ENCODE results near the gene UBE2O.

UBE2O gene

DNA sequence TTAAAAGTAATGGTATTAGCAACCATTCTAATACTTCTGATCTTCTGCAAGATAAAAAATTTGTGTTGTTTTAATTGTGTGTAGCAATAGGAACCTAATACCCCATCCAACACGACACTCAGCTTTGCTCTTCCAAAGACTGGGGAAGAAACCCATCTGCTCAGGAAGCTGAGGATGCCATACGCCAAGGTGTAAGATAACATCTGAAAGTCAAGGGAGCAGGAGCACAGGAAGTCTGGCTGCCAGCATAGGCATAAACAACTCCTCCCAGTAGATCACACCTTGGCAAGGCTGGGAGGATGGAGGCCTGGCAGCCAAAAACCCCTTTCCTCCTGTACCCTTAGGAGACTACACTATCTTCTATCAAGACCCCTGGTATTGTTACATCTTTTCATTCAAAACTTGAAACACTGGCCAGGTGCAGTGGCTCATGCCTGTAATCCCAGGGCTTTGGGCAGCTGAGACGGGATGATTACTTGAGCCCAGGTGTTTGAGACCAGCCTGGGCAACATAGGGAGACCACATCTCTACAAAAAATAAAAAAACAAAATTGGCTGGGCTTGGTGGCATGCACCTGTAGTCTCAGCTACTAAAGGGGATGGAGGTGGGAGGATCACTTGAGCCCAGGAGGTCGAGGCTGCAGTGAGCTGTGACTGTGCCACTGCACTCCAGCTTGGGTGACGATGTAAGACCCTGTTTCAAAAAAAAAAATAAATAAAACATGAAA is 74.2 kb downstream of the UBE2O start:
- no peaks in the 10 kb centered on the region for H3K36me3 ChIP-seq (replicated peaks; ENCODE audit: insufficient read depth, low read length)
- no peak overlapping the region for H3K4me2 ChIP-seq (ENCODE audit: low read depth, low read length)
- no peaks in the 10 kb centered on the region for H4K20me1 ChIP-seq (ENCODE audit: insufficient read depth, low read length)
- no peaks in the 10 kb centered on the region for H3K79me2 ChIP-seq (ENCODE audit: low read length)
- H3K27me3 ChIP-seq (replicated peaks; ENCODE audit: insufficient read depth, low read length): peaks cover 10% of the 10 kb centered on the region
- H3K9ac ChIP-seq (ENCODE audit: low read length): no peak overlapping the region
- TF ChIP-seq EZH2phosphoT487 (IDR thresholded peaks at IDR 0.05; ENCODE audit: low read length) (no peak), EZH2 (optimal IDR thresholded peaks at IDR 0.05; ENCODE audit: low read depth, low read length) (no peak)
- TF ChIP-seq, protein P1, sequence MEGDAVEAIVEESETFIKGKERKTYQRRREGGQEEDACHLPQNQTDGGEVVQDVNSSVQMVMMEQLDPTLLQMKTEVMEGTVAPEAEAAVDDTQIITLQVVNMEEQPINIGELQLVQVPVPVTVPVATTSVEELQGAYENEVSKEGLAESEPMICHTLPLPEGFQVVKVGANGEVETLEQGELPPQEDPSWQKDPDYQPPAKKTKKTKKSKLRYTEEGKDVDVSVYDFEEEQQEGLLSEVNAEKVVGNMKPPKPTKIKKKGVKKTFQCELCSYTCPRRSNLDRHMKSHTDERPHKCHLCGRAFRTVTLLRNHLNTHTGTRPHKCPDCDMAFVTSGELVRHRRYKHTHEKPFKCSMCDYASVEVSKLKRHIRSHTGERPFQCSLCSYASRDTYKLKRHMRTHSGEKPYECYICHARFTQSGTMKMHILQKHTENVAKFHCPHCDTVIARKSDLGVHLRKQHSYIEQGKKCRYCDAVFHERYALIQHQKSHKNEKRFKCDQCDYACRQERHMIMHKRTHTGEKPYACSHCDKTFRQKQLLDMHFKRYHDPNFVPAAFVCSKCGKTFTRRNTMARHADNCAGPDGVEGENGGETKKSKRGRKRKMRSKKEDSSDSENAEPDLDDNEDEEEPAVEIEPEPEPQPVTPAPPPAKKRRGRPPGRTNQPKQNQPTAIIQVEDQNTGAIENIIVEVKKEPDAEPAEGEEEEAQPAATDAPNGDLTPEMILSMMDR (IDR thresholded peaks at IDR 0.05; ENCODE audit: low read length): no peak
- no peak overlapping the region for H2AFZ ChIP-seq (ENCODE audit: low read length)
- H3K9me2 ChIP-seq (replicated peaks; ENCODE audit: insufficient read depth, low read length): no peaks in the 10 kb centered on the region
- no peak for DNase-seq
- peaks cover 3% of the 10 kb centered on the region for H3F3A ChIP-seq (ENCODE audit: insufficient read depth, low read length)
- no peaks in the 10 kb centered on the region for H3K9me3 ChIP-seq (replicated peaks; ENCODE audit: insufficient read depth, low read length)
- H3K4me3 ChIP-seq (ENCODE audit: low read length): no peak overlapping the region
- no peak overlapping the region for H3K27ac ChIP-seq (ENCODE audit: low read length)
- no peaks in the 10 kb centered on the region for H3K4me1 ChIP-seq (ENCODE audit: low read length)

DNA sequence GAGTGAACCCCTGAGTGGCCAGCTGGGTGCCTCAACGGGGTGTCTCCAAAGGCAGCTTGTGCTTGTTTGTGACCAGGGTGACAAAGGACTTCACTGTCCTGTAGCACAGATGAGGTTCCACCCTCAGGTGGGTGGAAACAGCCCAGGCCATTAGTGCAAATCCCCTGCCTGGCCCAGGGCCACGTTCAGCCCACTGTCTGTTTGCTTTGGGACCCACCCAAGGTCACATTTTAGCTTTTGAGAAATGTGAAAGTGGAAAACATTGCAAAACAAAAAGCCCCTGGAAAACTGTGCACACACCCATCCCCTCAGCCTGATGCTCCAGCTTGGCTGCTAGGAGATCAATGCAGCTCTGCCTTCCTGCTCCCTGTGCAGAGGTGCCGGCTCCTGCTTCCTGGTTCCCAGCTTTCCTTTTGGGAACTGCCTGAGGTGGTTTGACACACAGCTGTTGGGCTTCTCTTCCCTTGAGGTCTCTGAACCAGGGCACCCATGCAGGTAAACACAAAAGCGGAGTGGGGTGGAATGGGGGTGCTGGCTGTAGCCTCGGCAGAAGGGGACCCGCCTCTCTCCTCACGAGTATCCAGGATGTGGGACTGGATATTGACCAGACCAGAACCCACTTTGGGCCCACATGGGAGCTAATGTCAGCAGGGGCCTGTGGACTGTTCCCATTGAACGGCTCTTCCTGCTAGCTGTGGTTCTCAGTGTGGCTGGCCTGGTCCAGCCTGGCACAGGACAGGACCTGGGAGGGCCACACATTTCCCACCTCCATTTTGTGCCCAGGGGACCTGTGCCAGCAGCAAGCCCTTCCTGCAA is 76.4 kb downstream of the UBE2O start:
- no peaks in the 10 kb centered on the region for H3K9me2 ChIP-seq (replicated peaks; ENCODE audit: insufficient read depth, low read length)
- no peaks in the 10 kb centered on the region for H4K20me1 ChIP-seq (ENCODE audit: insufficient read depth, low read length)
- H3K9me3 ChIP-seq (replicated peaks; ENCODE audit: insufficient read depth, low read length): no peaks in the 10 kb centered on the region
- no peaks in the 10 kb centered on the region for H3K4me1 ChIP-seq (ENCODE audit: low read length)
- no peaks in the 10 kb centered on the region for H3F3A ChIP-seq (ENCODE audit: insufficient read depth, low read length)
- no peak overlapping the region for H3K9ac ChIP-seq (ENCODE audit: low read length)
- no peak overlapping the region for H3K4me2 ChIP-seq (ENCODE audit: low read depth, low read length)
- H3K79me2 ChIP-seq (ENCODE audit: low read length): no peaks in the 10 kb centered on the region
- H3K36me3 ChIP-seq (replicated peaks; ENCODE audit: insufficient read depth, low read length): no peaks in the 10 kb centered on the region
- H2AFZ ChIP-seq (ENCODE audit: low read length): no peak overlapping the region
- TF ChIP-seq EZH2phosphoT487 (IDR thresholded peaks at IDR 0.05; ENCODE audit: low read length) (no peak), EZH2 (optimal IDR thresholded peaks at IDR 0.05; ENCODE audit: low read depth, low read length) (no peak)
- TF ChIP-seq, protein P1 (IDR thresholded peaks at IDR 0.05; ENCODE audit: low read length): no peak
- no peak for DNase-seq
- H3K4me3 ChIP-seq (ENCODE audit: low read length): no peak overlapping the region
- H3K27me3 ChIP-seq (replicated peaks; ENCODE audit: insufficient read depth, low read length): peaks cover 3% of the 10 kb centered on the region; the same call in 1 of the 2 replicates
- no peak overlapping the region for H3K27ac ChIP-seq (ENCODE audit: low read length)

DNA sequence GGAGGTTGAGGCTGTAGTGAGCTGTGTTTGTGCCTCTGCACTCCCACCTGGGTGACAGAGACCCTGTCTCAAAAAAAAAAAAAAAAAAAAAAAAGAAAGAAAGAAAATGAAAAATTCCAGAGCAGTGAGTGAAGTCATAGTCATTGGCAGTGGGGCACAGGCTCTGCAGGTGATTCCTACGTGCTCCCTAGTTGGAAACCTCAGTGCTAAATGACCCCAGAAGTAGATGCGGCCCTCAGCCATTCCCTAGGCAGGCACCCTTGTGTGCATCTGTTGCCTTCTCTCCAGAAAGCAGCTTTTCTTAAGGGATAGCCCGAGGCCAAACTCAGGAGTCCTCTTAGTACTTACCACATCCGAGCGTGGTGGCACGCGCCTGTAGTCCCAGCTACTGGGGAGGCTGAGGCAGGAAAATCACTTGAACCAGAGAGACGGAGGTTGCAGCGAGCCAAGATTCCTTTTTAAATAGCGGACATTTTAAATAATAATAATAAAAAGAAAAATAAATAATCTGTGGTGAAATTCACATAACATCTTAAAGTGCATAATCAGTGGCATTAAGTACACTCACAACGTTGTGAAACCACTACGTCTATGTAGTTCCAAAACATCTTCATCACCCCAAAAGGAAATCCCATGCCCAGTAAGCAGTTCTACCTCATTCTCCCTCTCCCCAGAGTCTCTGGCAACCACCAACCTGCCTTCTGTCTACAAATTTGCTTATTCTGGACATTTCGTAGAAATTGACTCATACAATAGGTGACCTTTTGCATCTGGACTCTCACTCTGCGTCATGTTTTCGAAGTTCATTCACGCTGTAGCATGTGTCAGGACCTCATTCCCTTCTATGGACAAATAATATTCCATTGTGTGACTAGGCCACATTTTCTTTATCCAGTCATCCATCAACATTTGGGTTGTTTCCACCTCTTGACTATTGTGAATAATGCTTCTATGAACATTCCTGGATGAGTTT is 81.0 kb downstream of the UBE2O start:
- Histone ChIP-seq H3K4me1 (ENCODE audit: low read length) (no peaks in the 10 kb centered on the region), H3K9me3 (replicated peaks; ENCODE audit: insufficient read depth, low read length) (no peaks in the 10 kb centered on the region), H2AFZ (ENCODE audit: low read length) (no peak overlapping the region), H3K9me2 (replicated peaks; ENCODE audit: insufficient read depth, low read length) (no peaks in the 10 kb centered on the region), H3K79me2 (ENCODE audit: low read length) (no peaks in the 10 kb centered on the region), H3K27ac (ENCODE audit: low read length) (no peak overlapping the region), H3K36me3 (replicated peaks; ENCODE audit: insufficient read depth, low read length) (no peaks in the 10 kb centered on the region), H3K9ac (ENCODE audit: low read length) (no peak overlapping the region), H4K20me1 (ENCODE audit: insufficient read depth, low read length) (no peaks in the 10 kb centered on the region), H3K27me3 (replicated peaks; ENCODE audit: insufficient read depth, low read length) (peaks cover 3% of the 10 kb centered on the region; the same call in 1 of the 2 replicates), H3K4me2 (ENCODE audit: low read depth, low read length) (no peak overlapping the region), H3K4me3 (ENCODE audit: low read length) (no peak overlapping the region), H3F3A (ENCODE audit: insufficient read depth, low read length) (no peaks in the 10 kb centered on the region)
- TF ChIP-seq EZH2phosphoT487 (IDR thresholded peaks at IDR 0.05; ENCODE audit: low read length) (no peak), EZH2 (optimal IDR thresholded peaks at IDR 0.05; ENCODE audit: low read depth, low read length) (no peak)
- TF ChIP-seq, protein P1 (IDR thresholded peaks at IDR 0.05; ENCODE audit: low read length): no peak
- no peak for DNase-seq

Measured in MM.1S (cell line).